Lower leg skin (tissue), 3 donors: ENCODE results near the gene POLH.

Experiments used
- POLR2A ChIP-seq, 2 donors: fragments of 450-650 bp; IDR thresholded peaks; one replicate each; pipeline ENCODE4 v1.6.1; 2016 to 2017; ENCODE audit warnings: antibody characterized with exemption in 2 of 2, mild to moderate bottlenecking in 1 of 2, moderate library complexity in 1 of 2
- TF ChIP-seq, protein P1 (sequence below), 3 donors: fragments of 450-650 bp; IDR thresholded peaks; one replicate each; pipeline ENCODE4 v1.5.1; 2016; ENCODE audit warnings: antibody characterized with exemption in 3 of 3, mild to moderate bottlenecking in 3 of 3, moderate library complexity in 2 of 3

DNA sequence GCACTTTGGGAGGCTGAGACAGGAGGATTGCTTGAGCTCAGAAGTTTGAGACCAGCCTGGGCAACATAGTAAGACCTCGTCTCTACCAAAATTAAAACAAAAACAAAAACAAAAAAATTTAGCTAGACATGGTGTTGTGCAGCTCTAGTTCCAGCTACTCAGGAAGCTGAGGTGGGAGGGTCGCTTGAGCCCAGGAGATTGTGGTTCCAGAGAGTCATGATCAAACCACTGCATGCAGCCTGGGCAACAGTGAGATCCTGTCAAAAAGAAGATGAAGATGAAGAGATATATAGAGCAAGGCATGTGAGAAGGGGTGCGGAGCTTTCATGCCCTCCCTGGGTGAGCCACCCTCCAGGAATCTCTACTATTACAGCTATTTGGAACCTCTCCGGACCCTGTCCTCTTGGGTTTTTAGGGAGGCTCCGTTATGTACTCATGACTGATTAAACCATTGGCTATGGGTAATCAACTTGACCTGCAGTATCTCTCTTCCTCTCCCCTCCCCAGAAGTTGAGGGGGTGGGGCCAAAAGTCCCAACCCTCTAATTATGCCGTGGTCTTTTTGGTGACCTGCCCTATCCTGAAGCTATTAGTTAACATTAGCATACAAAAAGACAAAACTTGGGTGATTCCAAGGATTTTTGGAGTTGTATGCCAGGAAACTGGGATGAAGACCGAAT, 9.0 kb downstream of the POLH start:
- TF ChIP-seq POLR2A (IDR thresholded peaks at IDR 0.05), result no peak
- TF ChIP-seq, protein P1, sequence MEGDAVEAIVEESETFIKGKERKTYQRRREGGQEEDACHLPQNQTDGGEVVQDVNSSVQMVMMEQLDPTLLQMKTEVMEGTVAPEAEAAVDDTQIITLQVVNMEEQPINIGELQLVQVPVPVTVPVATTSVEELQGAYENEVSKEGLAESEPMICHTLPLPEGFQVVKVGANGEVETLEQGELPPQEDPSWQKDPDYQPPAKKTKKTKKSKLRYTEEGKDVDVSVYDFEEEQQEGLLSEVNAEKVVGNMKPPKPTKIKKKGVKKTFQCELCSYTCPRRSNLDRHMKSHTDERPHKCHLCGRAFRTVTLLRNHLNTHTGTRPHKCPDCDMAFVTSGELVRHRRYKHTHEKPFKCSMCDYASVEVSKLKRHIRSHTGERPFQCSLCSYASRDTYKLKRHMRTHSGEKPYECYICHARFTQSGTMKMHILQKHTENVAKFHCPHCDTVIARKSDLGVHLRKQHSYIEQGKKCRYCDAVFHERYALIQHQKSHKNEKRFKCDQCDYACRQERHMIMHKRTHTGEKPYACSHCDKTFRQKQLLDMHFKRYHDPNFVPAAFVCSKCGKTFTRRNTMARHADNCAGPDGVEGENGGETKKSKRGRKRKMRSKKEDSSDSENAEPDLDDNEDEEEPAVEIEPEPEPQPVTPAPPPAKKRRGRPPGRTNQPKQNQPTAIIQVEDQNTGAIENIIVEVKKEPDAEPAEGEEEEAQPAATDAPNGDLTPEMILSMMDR (IDR thresholded peaks at IDR 0.05), result no peak
